Measurements from ENCODE around the gene KRTAP10-10.

DNA sequence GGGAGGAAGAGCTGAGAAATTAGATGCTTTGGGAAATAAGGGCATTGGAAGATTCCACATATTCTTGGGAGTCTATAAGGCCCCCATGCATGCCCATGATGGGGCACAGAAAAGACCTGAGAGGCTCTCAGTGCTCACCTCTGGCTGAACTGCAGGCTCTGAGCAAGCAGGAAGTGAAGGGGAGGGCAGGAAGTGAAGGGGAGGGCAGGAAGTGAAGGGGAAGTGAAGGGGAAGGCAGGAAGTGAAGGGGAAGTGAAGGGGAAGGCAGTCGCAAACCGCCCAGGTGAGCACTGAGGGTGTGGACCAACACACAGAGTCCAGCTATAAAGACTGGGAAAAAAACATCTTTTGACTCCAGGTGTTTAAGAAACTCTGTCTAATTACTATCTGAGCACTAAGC lies 6.7 kb upstream of the KRTAP10-10 start:
- TF ChIP-seq, protein P1, sequence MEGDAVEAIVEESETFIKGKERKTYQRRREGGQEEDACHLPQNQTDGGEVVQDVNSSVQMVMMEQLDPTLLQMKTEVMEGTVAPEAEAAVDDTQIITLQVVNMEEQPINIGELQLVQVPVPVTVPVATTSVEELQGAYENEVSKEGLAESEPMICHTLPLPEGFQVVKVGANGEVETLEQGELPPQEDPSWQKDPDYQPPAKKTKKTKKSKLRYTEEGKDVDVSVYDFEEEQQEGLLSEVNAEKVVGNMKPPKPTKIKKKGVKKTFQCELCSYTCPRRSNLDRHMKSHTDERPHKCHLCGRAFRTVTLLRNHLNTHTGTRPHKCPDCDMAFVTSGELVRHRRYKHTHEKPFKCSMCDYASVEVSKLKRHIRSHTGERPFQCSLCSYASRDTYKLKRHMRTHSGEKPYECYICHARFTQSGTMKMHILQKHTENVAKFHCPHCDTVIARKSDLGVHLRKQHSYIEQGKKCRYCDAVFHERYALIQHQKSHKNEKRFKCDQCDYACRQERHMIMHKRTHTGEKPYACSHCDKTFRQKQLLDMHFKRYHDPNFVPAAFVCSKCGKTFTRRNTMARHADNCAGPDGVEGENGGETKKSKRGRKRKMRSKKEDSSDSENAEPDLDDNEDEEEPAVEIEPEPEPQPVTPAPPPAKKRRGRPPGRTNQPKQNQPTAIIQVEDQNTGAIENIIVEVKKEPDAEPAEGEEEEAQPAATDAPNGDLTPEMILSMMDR (IDR thresholded peaks at IDR 0.05), result no peak
- TF ChIP-seq EP300 (IDR thresholded peaks at IDR 0.05) (no peak), POLR2A (IDR thresholded peaks at IDR 0.05) (no peak), POLR2AphosphoS5 (IDR thresholded peaks at IDR 0.05) (no peak)

Data from sigmoid colon (tissue), 4 donors.